Midbrain (tissue), 1 donor: Measurements from ENCODE around the gene CRACDL.

Experiments
- DNase-seq: peaks from one replicate; lab custom pipeline; 2025; lab: John Stamatoyannopoulos, UW

Gene CRACDL

DNA sequence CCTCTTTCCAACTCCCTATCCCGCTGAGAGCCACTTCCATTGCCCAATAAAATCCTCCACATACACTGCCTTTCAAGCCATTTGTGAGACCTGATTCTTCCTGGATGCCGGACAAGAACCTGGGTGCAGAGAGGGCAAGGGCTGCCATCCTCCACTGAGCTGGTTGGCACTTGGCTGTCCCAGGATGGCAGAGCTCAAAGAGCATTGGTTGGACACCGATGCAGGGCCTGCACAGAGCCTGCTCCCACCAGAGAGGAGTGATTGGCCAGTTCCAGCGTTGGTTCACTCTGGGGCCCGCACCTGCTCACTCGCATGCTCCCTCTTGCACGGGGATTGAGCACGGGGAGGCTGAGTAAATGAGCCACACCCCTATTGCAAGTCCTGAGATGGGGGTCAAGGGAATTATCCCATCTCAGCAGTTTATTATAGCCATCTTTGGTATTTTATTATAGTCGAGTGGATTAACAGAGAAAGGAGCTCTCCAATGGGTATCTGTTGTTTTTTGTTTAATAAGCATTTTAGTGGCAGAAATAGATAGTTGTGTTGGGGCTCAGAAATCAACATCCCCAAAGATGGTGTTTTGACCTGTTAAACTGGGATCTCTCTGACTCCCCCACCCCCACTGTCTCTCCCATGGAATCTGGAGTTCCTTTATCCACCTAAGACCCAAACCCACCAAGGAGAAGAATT, 185.3 kb downstream of the CRACDL start:
- no peak for DNase-seq

DNA sequence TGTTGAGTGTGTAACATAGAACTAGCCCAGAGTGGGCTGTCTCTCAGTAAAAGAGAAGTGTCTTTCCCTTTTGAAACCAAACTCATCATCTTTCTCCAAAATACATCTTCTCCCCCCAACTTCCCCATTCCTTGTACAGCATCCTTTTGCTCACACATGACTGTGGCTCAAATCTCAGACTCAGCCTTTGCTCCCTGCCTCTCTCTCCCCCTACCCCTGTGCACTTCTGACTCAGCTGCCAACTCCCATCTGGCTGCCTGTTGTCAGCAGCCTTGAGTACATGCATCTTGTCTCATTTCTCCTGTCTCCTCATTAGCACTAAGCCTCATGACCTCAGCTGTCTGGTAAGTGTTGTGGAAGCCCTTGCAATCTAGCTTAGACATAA, 187.0 kb downstream of the CRACDL start:
- DNase-seq, result peak; percentile 33

DNA sequence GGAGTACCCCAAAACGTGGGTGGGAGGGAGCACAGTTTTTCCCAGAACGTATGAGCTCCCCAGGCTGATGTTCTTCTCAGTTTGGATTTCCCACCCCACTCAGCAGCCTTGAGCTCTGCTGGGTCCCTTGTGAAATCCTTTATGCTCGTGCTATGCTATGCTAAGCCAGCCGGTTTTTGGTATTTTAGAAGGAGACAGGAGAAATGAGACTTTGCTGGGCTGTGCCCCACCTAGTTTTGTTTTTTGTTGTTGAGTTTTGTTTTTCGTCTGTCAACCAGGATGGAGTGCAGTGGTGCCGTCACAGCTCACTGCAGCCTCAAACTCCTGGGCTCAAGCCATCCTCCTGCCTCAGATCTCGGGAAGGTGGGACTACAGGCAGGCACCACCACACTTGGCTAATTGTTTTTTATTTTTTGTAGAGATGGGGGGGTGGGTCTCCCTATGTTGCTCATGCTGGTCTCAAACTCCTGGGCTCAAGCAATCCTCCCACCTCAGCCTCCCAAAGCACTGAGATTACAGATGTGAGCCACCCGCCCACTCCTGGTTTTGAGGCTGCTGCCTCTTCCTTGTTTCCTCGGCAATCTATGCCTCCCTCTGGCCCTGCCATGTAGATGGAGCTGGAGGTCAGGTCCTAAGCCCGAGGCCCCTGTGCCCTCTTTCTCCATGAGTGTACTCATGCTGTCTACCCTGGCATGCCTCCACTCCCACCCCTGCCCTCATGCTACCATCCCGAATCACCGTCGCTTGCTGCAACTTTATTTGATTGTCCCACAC, 187.5 kb downstream of the CRACDL start:
- DNase-seq, result no peak

DNA sequence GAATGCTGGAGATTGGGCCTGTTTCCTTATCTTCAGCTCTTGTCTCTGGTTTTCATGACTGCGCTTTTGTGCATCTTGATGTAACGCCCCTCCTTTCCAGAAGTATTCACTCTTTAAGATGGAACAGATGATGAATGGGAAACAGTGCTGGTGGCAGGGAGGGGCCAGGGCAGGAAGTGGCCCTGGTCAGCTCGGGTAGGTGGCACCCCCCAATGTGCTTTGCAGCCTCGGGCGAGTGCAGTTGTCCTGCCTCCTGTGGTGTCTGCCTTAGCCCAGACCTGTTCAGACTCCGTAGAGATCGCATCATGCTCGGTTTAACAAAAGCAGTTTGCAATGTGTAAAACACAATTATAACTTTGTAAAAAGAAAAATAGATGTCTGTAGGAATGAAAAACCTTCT, 188.1 kb downstream of the CRACDL start:
- DNase-seq, result no peak

DNA sequence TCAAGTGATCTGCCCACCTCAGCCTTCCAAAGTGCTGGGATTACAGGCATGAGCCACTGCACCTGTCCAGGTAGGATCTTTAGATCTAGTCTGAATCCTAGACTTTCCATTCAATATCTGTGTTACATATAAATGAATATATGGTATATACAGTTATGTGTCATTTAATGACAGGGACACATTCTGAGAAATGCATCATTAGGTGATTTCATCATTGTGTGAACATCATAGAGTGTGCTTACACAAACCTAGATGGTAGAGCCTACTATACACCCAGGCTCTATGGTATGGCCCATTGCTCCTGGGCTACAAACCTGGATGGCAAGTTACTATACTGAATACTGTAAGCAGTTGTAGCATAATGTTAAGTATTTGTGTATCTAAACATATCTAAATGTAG, 189.6 kb downstream of the CRACDL start:
- no peak for DNase-seq

DNA sequence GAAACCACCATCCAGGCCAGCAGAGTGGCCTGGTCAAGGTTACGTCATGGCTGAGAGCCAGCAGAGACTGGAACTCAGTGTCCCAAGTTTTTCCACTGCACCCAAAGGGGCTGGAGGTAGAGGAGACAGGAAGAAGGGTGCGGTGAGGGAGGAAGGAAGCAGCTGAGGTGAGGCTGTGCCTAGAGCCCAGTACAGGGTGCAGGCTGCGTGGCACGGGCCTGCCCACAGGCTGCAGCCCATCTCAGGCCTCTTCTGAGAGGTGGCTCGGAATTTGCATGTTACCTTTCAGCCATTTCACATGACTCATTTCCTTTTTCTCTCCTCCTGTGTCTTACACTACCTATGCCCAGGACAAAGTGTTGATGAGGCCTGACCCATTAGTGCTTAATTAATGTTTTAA, 191.4 kb downstream of the CRACDL start:
- DNase-seq, result no peak
